SIG-M5 treated with dmso at 0.1 percent for 504 hours (cell line): ENCODE results near the gene BCKDHA.
"Not testable (repeated sequence)": the region's sequence is repeated elsewhere in the genome, so short reads cannot be mapped to it uniquely, and the experiment has no call there.

Experiments
- DNase-seq: peaks from one replicate; lab custom pipeline; 2025; ENCODE audit not compliant: unreplicated experiment; lab: John Stamatoyannopoulos, UW

BCKDHA gene

DNA sequence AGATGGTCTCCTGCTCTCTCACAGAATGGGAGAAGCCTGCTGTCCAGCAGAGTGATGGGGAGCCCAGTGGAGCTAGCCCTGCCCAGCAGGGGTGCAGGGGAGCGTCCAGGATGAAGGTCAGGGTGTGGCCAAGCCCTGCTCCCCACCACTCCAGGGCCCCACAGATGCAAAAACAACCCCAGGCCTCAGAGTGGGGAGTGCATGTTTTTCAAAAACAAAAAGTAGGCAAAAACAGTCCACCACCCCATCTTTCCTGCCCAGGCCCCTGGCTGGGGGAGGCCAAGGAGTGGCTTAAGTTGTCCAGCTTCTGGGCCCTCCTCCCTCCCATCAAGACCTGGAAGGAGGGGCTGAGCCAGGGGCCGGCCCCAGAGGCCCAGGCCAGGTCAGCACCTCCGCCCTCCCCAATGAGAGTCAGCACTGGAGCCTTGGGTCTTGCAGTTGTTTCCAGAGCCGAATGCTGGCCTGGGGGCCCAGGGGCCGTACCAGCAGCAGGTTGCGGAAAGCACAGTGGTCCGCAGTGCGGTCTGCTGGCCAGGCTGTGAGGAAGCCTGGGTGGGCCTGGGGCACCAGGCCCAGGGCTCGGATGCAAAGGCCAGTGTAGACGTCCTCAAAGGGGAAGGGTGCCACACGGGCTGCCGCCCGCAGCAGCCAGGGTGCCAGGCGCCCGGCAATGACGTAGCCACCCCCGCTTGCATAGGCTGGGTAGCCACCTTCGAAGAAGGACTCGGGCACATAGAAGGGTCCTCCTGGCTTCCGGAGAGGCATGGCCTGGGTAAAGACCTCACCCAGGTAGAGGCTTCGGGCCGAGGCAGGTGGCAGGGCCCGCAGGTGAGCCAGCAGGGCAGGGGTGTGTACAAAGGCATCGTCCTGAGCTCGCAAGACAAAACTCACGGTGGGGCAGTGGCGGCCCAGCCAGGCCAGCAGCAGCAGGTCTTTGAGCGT, 27.8 kb downstream of the BCKDHA start:
- no peak for DNase-seq

DNA sequence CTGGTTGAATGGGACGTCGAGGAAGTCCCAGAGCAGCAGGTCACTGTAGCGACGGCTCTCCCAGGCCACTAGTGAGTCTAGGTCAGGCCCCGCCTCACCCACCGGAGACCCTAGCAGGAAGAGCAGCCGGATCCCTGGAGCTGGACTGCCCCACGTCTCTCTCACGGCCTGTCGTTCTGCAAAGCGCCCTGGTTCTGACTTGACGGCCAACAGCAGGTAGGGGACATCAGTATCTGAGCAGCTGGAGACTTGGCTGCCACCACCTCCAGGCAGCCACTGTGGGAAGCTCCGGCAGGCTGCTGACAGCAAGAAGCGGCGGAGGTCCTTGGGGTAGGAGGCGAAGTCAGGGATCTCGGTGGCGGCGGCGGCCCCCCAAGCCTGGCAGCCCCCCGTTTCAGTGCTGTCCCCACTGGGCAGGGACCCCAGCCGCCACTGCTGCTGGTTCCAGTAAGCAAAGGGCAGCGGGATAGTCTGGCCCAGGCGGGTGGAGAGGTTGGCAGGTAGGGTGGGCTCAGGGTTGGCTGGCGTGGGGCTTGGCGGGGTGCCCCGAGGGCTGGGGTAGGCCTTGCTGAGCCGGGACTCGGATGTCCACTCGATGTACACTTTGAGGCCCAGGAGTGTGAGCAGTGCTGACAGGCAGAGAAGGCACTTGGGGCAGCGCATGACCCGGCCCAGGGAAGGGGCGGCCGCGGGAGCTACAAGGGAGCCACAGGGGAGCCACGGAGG, 28.7 kb downstream of the BCKDHA start:
- DNase-seq, result no peak

DNA sequence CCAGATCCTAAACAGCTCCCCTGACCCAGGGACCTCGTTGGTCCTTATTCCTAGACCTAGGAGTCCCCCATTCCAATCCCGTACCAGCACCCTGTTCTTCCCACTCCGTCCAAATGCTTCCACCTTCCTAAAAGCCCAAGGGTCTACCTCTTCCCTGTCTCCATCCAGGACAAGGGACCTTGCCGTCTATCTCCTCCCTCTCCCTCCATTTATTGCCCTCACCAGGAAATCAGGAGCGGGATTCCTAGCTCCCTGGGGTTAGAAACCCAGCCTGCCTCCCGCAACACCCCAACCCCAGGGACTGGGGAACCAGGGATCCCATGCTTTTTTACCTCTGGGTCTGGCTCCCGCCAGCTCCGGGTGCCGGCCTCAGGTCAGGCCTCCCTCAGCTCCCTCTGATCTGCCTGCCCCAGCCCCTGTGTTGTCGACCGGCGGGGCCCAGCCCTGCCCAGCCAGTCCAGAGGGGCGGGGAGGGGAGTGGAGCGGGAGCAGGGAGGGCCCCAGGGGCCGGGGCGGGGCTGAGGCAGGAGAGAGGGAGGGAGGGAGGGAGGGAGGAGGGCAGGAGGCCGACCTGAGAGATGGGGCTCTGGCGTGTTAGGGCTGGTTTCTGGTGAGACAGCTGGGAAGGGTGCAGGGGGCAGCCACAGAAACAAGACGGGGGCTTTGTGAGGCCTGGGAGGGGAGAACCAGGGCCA, 29.5 kb downstream of the BCKDHA start, which contains the start of gene B3GNT8:
B3GNT8 (minus strand) TSS at position 423 of the 695 bp plus-strand sequence. CDS start 596 bp downstream, outside the sequence.
- DNase-seq, result peak; percentile 80

DNA sequence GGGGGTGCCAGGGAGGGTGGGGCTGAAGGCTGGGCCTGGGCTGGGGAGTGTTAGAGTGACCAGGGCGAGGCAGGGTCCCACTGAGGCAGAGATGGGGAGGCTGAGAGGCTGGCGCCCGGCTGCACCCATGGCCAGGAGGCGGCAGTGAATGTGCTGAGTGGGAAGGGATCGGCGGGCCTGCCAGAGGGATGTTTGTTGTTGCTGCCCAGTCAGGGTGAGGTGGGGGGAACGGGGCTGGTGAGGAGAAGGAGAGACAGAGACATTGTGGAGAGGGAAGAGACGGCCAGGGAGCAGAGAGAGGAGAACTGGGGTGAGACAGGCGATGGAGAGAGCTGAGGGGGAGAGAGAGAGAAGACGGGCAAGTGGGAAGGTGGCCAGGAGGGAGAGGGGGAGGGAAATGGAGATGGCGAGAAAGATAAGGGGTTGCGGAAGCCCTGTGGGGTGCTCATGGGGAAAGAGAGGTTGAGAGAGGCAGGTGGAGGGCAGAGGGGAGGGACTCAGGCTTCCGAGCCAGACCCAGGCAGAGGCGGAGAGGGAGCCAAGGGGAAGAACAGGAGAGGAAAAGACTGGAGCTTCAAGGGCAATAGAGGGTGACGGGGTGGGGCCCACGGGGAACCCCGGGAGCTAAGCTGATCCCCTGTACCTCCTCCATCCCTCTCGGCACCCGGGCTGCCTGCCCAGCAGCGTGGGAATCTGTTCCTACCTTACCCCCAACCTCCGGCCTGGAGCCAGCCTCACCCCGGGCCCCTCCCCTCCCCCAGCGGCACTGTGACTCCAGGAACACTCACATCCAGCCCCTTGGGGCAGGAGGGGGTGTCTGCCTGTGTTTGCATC, 30.2 kb downstream of the BCKDHA start:
- DNase-seq, result peak; percentile 61

DNA sequence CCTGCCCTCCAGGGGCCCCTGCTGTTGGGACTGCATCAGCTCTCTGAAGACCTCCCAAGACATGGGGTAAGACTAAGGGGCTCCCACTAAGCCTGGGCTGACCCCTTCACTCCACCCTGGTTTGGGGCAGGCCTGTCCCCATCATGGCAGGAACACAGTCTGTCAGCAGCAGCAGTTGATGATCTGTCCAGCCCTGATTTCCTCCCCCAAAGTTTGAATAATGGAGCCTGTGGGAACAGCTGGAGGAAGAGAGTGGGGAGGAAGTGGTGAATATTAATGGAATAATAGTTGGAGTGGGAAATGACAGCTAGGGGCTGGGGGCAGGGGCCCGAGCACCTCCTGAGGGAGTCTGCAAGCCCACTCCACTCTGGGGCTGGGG, 30.9 kb downstream of the BCKDHA start:
- DNase-seq, result no peak

DNA sequence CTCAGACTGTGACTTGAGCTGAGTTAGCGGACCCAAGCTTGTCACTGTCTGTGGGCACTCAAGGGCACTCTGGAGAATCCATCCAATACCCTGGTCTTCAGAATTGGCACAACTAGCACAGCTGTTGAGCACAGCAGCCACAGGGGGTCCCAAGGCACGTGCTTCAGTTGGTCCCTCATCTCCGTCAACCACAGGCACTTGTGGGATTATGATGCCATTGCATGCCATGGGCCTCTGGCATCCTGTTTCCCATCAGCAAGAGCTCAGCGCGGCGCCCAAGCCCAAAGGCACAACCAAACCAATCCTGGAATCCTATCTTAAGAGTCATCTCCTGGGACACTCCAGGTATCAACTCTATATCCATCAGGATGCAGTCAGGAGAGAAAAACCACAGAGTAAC, 33.3 kb downstream of the BCKDHA start:
- DNase-seq, result no peak

DNA sequence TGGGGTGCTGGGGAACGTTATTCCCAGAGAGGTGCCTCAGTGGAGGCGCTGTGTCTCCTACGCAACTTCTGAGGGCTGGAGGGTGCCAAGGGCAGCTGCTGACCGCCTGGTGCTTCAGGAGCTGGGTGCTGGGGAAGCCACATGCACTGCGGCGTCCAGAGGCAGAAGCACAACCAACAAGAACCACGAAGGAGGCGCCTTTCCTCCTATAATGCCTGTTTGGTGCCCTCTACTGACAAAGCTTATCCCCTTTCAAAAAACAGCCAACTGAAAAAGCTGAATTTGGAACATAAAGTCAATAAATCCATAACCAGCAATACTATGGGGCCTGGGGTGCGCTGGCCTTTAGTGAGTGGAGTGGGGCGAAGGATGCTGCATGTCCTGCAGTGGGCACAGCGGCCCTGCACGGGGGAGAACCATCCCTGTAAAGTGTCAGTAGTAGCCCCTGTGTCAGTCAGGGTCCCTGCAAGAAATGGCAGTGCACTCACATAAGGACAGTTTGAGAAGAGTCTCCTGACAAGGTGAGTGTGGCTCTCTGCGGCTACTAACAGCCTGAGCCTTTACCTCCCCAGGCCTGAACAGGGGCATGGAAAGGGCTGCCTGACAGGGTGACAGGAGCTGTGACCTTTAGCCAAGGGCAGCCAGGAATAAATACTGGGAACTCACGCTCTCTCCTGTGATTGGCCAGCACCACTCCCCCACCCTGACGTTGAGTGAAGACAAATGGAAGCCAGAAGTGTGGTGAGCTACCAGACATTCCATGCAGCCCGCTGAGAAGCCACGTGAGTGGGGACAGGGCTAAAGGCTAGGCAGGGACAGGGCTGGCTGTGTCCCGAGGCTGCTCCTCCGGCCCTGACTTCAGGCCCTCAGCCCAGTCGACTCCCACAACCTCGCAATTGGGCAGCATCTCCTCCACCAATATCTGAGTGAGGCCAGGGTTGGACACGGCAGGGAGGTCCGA, 34.1 kb downstream of the BCKDHA start:
- peak; percentile 63 for DNase-seq

DNA sequence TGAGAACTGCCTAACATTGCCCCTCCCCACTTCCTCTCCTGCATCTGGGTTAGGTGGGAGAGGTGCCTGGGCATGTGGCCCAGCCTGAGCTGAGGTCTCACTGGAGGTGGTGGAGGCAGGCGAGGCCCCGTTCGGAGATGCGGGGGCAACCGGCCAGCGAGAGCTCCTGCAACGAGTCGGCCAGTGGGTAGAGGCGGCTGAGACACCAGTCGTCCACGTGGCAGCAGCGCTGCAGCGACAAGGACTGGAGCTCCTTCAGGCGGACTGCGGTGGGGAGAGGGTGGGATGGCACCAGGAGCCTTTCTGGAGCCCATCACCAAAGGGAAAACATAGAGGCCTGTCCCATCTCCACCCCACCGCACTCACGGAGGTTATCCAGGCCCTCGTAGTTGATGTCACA, 35.6 kb downstream of the BCKDHA start:
- no peak for DNase-seq

DNA sequence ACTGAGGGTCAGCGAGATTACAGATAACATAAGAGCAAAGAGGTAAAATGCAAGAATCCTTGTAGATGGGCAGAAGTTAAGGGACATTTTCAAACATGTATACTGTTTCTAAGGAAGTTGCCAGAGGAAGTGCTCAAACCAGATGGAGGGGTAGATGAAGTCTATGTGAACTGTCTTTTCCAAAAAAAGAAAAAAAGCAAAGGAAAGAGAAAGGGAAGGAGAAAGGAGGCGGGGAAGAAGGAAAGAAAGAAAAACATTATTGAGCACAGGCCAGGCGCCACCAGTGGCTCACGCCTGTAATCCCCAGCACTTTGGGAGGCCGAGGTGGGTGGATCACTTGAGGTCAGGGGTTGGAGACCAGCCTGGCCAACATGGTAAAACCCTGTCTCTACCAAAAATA, 36.8 kb downstream of the BCKDHA start:
- no peak for DNase-seq

DNA sequence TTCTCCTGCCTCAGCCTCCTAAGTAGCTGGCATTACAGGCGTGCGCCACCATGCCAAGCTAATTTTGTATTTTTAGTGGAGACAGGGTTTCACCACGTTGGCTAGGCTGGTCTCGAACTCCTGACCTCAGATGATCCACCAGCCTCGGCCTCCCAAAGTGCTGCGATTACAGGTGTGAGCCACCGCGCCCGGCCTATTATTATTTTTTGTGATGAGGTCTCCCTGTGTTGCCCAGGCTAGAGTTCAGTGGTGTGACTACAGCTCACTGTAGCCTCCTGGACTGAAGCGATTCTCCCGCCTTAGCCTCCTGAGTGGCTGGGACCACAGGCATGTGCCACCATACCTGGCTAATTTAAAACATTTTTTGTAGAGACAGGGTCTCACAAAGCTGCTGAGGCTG, 37.8 kb downstream of the BCKDHA start:
- not testable (repeated sequence) for DNase-seq

DNA sequence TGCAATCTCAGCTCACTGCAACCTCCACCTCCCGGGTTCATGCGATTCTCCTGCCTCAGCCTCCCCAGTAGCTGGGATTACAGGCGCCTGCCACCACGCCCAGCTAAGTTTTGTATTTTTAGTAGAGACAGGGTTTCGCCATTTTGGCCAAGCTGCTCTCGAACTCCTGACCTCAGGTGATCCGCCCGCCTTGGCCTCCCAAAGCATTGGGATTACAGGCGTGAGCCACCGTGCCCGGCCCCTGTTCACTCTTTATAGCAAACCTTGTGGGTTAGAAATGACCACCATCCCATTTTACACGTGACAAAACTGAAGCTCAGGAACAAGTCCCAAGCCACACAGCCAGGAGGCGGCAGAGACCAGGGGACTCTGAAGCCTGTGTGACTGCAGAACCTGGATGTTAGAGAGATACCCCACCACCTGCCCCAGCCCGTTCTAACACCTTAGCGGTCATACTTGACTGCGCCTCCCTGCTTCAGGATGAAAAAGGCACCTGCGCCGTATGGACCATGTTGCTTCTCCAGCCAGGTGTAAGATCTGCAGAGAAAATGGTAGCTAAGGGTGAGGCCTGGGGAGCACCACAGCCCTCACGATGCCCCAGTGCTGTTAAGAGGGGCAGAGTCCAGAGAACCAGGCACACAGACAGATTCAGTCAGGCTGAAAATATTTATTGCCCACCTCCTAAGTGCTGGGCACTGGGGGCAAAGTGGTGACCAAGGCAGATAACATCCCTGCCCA, 38.5 kb downstream of the BCKDHA start:
- DNase-seq, result no peak

DNA sequence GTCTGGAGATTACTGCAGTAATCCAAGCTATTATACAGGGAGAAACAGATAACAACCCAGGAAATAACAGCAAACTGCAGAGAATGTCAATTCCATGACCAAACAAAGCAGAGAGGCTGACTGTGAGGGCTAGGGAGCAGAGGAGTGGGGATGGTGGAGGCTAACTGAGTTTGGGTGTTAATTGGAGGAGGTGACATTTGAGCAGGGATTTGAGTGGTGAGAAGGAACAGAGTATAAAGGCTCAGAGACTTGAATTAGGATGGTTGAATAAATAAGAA, 39.0 kb downstream of the BCKDHA start:
- DNase-seq, result no peak

DNA sequence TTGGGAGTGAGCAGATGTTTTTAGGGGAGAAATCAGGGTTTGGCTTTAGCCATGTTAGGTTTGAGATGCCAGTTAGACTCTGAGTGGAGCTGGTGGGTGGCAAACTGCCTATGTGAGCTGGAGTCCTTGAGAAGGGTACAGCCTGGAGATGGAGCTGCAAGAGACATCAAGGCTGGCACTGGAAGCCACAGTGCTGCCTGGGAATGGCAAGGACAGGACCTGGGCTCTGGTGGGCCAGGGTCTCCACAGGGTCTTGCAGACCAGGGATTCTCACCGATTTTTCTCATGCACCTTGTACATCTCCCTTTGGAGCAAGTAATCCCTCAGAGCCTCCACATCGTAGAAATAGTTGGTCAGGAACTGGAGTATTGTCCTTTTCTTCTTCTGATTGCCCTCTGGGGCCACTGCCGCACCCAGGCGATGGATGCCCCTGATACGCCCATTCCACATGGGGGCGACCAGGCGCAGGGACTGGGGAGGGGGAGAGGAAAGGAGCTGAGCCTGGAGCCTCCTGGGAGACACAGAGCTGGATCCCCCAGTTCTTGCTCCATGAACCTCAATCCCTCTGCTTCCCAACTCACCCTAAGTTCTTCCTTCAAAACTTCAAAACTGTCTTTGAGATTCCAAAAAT, 40.4 kb downstream of the BCKDHA start:
- no peak for DNase-seq

DNA sequence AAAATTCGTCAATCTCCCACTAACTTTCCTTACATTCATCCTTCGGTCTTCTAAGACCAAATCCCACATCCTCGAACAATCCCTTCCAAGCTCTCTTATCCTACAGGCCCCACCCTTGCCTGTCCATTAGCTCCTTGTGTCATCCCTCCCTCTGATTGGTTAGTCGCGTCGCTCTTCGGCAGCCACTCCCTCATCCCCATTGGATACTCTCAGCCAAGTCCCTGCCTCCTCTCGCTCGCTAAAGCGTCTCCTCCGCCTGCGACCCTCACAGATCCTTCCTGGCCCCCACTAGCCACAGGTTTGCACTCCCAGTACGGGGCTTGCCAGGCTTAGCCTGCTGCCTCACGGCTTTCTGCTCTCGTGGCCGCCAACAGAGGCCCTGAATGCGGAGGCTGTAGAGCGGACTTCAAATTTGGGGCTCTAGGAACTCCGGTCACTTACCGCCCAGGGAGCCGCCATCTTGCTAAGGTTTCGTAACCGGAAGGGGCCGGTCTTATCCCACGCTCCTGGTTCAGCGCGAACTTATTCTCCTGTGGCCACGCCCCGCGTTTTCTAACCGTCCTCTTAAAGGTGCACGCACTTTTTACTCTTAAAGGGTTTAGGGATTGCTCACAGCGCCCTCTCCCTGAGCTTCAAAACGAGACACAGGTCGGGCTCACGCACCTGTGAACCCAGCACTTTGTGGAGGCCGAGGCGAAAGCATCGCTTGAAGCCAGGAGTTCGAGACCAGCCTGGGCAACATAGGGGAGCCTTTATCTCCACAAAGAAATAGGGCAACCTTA, 42.0 kb downstream of the BCKDHA start, which contains the start of gene DMAC2:
DMAC2 (minus strand) TSS at position 472 of the 782 bp plus-strand sequence; CDS start at position 459, 13 bp downstream.
- peak; percentile 98 for DNase-seq

DNA sequence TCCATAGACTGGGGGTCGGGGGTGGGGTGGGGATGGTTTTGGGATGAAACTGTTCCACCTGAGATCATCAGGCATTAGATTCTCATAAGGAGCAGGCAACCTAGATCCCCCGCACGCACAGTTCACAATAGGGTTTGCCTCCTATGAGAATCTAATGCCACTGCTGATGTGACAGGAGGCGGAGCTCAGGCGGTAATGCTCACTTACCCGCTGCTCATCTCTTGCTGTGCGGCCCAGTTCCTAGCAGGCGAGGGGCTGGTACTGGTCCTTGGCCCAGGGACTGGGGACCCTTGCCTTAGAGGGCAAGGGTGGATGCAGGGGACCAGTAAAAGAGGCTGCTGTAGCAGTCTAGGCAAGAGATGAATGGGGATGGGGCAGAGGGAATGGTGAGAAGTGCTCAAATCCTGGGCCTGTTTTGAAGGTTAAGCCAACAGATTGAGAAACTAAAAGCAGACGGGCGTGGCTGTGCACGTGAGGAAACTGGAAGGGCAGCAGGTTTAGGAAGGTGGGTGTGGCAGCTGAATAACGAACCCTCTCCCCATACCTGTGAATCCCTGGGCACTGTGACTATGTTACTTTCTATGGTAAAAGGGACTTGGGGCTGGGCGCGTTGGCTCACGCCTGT, 43.8 kb downstream of the BCKDHA start:
- no peak for DNase-seq

DNA sequence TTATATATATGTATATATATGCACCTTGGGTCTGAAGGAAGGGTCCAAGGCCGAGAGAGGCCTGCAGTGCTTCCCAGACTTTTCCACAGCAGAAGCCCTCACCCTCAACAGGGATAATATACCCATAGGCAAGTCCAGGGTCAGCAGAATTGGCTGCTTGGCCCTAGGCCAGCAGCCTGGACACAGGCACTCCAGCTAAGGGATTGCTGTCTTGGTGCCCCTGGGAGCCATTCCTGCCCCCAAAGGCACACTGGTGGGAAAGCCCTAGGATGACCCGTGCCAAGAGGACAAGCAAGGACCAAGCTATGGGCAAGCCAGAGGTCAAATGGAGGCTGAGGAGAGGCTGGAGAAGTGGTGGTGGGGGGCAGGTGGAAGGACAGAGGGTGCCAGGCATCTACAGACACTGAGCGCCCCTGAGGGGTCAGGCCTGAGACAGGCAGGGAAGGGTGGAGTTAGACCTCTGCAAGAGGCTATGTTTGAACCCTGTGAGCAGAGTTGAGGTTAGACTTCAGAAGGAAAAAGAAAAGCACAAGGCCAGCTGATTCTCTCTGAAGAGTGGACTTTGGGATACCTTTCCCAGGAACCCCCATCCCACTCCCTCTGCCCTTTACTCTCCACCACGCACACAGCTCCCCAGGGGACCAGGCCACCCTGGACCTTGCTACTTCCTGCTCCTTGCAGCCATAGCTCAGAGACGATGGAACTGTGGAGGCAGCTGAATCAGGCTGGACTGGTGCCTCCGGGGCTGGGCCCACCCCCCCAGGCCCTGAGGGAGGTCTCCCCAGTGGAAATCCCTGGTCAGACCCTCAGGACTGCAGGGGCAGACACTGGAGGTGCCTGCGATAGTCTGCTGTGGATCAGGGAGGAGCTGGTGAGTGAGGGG, 45.1 kb downstream of the BCKDHA start, which contains the start of gene ERICH4:
ERICH4 (plus strand) TSS at position 684 of the 883 bp plus-strand sequence; CDS start at position 698, 14 bp downstream.
- no peak for DNase-seq
